Smooth muscle cell of the brain vasculature (primary cell): ENCODE results near the gene LHCGR.
A peak's percentile ranks its signal among the peaks of the same experiment; 100 is the strongest.
"Not testable (repeated sequence)": the region's sequence is repeated elsewhere in the genome, so short reads cannot be mapped to it uniquely, and the experiment has no call there.

Experiments
- DNase-seq: peaks from one replicate; pipeline ENCODE4 v3.0.0-alpha.2; 2012; ENCODE audit warnings: low read depth, low spot score

Gene LHCGR

DNA sequence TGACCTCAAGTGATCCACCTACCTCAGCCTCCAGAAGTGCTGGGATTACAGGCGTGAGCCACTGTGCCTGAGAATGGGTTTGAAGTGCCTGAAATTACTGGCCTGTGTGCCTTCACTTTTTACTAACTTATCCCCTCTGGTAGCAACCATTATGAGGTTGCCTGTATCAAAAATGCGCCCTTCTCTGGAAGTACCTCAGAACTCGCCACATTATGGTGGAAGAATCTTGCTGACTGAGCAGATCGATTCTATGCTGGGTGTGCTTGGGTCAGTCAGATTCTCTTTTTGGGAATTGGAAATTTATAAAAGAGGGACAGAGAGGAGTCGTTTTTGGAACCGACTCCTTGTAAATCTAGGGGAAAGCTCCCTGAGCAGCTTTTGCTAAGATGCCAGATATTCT is 8.2 kb downstream of the LHCGR start:
- no peak for DNase-seq

DNA sequence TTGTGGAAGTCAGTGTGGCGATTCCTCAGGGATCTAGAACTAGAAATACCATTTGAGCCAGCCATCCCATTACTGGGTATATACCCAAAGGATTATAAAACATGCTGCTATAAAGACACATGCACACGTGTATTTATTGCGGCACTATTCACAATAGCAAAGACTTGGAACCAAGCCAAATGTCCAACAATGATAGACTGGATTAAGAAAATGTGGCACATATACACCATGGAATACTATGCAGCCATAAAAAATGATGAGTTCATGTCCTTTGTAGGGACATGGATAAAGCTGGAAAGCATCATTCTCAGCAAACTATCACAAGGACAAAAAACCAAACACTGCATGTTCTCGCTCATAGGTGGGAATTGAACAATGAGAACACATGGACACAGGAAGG is 16.3 kb downstream of the LHCGR start:
- not testable (repeated sequence) for DNase-seq

DNA sequence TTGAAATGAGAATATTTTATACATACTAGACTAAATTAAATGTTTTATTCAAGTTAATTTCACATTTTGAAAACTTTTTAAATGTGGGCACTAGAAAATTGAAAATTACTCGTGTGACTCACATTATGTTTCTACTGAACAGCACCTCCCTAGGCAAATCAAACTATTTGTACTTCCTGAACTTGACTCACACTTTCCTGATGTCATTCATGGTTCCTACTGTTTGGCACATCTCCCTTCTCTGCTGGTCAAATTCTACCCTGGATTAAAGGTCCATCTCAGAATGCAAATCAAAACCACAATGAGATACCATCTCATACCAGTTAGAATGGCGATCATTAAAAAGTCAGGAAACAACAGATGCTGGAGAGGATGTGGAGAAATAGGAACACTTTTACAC is 16.7 kb downstream of the LHCGR start:
- DNase-seq, result no peak

DNA sequence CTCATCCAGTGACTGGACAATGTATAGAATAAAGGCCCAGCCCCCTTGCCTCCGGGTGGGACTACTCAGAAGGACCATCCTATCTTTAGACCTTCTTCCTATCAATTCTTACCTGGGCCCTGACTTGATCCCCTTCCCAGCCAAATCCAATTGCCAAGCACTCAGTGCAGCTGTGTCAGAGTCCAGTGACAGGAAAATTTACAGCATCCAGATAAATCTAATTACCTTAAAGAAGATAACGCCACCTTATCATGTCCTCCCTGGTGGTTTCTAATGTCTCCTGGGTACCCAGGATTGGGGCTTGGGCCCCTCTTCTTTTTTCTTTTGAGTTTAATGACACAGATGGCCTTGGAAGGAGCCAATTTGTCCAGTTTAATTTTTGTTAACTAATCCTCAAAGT is 19.3 kb downstream of the LHCGR start:
- DNase-seq, result no peak

DNA sequence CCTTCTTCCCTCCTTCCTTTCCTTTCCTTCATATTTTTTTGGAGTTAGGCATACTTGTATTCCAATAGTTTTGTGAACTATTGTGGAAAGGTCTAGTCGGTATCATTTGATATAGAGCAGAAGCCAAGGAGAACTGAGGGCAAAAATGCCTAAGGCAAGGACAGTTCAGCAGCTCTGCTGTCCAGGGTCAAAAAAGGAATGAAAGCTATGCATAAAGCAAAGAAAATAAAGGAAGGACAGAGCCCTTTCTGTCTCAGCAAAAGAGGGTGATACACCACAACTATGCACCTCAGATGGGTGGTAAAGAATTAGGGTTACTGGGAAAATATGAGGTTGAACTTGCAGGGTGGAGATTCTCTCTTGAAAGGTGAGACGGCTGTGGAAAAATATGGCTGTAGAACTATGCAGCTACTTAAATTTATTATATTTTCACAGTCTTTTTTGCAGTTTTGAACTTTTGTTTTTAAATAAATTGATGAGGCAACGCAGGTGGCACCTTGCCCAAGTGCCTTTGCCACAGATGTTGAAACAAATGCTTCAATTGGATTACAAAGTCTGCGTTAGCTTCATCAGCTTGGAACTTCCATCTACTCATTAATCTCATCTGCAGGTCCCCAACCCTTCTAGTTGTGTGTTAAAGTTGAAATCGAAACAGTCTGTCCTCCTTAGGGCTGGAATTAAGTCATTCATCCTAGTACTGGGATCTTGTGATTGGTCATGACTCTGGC is 20.8 kb downstream of the LHCGR start:
- no peak for DNase-seq

DNA sequence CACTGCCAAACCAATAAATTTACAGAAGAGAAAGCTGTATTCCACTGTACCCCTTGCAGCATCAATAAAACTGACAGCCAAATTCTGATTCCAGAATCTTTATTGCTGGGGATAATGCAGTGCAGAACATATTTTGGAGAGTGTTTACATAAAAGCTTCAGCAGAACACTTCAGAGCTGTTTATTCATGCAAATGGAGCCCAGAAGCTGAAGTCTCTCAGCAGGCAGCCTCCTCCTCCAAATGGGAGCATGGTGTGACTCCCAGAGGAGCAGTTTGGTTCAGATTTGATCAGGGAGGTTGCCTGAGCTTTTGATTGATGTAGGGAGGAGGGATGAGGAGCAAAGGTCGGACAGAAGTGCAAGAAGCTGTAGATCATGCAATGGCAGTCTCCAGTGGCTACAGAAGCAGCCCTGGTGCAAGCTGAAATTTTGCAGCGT is 22.4 kb downstream of the LHCGR start:
- no peak for DNase-seq

DNA sequence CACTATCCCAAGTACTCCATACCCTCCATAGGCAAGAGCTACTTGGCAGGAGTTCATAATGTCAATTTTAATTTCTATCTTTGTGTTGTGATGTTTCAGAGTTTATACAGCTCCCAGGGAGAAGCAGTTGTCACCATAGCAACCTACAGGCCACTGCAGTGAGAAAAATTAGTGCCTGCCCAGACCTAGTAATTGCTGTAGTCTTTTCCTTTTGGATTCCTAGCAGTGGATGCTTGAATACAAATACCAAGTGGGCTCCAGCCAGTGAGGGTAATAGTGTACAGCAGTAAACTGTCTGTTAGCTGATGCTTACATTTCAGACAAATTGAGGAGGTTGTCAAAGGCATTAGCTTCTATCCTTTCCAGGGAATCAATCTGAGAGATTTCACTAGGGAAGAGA is 26.7 kb downstream of the LHCGR start:
- DNase-seq, result no peak

DNA sequence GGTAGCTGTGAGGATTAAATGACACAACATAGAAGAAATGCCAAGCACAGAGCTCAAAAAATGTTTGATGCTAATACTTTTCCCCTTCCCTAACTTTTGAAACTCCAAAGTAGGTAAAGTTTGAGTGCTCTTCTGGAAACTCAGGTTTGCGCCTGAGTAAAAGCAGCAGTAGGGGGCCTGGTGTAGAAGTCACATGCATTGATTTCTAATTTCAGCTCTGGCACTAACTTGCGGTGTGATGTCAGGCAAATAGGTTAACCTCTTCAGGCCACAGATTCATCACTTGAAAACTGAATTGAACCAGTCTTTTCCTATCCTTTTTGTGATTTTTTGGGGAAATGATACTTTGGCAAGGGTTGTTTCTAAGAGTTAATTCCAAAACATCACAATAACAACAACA is 27.2 kb downstream of the LHCGR start:
- no peak for DNase-seq

DNA sequence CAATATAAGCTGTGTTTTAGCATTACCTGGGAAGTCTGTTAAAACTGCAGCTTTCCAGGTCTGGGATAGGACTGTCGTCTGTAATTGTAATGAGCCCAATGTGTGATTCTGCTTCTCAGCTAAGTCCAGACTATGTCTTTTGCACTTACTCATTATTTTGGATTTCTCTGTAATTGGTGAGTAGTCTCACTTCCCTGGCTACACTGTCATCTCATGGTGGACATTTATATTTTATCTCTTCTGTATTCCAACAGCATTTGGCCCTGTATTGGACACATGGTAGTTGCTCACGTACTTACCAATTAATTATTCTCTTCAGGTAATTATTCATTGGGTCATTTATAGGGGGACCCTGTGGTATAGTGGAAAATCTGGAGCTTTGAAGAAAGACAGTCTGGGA is 28.0 kb downstream of the LHCGR start:
- DNase-seq, result no peak

DNA sequence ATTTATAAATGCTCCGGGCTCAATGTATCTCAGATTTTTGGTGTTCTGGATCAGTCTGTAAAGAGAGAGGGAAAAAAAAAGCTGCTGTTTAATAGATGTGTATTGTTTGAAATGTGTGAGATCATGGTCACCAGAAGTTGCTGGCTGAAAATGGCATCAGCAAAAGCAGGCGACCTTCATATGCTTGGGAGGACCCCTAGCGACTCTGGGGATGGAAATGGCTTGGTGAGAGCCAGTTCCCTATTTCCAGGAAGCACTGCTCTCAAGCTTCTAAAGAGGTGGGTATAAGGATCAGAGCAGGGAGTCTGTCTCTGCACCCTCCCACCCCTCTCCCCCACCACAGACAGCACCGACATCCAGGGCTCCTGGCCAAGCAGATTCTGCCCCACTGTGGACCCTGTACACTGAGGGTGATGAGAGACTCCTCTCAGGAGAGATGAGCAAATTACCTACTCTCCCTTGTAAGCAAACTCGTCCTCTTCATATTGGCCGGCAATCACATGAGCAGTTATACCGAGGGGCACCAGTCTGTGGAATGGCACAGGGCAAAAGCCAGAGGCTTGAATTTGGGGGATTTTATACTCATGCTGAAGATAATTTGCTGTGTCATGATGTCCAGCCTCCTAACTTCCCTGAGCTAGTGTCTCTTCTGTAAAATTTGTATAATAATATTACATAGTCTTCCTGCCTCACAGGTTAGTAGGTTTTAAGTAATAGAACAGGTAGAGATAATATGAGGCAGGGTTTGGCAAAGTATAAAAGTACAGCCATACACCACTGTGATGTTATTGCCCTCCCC is 29.6 kb downstream of the LHCGR start:
- DNase-seq, result no peak

DNA sequence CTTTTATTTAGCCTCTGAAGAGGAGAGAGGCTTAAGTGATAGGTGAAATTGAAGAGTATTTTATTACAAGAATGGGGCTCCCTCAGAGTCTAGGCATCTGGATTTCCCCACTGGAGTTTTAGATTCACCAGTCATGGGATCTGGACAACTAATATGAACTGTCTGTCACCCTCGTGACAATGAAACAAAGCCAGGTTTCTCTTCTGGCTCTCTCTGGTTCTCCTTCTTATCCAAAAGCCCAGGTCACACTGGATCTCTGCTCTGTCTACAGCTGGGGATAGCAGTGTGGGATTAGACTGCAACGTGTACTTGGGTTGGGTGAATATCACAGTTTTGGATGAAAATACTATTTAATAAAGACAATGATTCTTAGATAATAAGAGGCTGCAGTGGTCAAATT is 31.2 kb downstream of the LHCGR start:
- no peak for DNase-seq

DNA sequence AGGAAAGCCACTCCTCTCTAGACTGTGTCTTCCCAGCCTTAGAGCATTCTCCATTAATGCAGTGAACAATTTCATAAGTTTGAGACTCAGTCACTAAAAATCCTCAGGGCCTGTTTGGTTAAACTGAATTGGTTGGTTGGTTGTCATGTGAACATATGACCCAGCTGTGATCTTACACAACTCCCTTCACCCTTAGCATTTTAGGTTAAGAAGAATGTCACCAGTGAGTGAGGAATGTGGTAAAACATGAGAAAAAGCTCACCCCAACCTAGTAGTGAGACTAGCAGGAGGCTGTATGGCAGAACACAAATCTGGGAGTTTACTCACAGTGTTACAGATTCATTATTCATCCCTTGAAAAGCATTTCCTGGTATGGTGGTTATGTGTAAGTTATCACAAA is 32.4 kb downstream of the LHCGR start:
- no peak for DNase-seq

DNA sequence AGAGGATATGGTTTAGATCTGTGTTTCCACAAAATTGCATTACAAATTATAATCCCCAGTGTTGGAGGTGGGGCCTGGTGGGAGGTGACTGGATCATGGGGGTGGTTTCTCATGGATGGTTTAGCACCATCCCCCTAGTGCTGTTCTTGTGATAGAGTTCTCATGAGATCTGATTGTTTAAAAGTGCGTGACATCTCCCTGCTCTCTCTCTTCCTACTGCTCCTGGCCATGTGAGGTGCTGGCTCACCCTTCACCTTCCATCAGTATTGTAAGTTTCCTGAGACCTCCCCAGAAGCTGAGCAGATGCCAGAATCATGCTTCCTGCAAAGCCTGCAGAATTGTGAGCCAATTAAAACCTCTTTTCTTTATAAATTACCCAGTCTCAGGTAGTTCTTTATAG is 33.1 kb downstream of the LHCGR start:
- no peak for DNase-seq

DNA sequence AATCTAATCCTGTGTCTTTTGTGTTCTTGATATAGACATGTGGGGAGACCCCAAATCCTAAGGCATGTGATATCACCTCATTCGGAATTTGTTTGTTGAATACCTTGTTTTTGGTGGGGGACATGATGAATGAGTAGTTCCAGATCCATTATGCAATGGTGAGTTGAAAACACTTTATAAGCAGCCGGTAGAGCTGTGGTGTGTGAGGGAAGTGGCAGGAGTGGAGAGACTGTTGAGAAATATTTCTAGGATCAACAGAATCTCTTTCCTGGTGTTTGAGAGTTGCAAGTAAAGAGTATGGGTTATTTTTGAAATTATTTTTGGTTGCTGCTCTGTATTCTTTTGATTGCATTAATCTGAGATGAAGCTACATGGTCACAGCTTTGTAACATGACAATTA is 34.4 kb downstream of the LHCGR start:
- DNase-seq, result no peak

DNA sequence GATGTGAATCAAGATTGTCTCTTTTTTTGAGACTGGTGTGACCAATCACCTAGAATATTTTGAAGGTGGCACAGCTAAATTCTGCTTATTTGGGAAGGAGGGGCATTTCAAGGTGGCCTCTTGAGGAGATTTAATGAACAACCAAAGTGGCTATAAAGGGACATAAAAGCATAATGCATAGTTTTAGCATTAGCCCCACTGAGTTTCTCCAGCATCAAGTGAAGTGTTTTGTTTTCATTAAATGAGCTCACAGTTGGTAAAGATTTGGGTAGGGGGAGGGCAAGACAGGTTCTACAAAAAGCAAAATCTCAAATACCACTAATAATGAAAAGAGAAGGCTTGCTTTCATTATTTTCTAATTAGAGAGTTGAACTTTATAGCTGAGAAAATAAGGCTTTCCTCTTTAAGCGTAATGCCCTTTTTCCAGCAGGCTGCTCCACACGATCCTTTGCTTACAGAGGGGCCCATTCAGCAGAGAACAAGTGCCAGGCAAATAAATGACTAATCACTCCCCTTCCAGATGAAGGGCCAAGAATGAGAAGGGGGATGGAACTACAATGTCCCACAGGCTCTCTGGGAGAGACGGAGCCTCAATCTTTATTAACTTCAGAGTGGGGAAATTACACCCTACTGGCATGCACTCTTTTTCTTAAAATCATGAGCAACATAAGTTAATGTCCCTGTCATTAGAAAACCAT is 35.9 kb downstream of the LHCGR start:
- DNase-seq, result no peak

DNA sequence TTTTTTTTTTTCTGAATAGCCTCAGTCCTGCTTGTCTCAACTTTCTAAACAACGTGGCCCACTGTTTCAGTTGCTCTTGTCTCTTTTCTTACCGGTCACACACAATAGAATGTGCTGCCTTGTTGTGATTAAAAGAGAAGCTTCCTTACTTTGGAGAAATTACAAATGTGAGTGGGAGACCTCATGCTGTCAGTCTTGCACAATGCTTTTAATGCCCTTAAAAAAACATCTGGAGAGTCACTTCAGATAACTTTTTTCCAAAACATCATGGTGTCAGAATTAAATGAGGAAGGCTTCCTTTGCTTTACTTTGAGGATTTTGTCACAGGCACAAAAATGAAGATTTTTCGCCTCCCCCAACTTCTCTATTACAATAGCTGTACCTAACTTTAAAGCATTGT is 37.7 kb downstream of the LHCGR start:
- DNase-seq, result no peak

DNA sequence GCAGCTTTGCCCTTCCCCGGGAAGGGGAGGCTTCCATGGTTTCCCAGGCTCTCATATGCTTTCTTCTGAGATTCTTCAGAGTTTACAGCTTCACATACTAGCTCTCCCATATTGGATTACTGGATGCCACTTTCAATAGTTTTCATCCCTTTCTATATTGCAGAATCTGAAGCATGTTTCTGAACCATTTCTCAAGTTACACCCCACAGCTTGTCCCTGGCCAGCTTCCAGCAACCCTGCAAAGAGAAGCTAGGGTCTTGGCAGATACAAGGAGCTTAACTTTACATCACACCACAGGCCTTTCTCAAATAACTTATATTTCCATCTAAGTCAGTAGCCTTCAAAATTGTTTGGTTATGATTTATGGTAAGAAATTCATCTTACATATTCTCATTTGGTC is 39.6 kb downstream of the LHCGR start:
- peak; percentile 28 for DNase-seq

DNA sequence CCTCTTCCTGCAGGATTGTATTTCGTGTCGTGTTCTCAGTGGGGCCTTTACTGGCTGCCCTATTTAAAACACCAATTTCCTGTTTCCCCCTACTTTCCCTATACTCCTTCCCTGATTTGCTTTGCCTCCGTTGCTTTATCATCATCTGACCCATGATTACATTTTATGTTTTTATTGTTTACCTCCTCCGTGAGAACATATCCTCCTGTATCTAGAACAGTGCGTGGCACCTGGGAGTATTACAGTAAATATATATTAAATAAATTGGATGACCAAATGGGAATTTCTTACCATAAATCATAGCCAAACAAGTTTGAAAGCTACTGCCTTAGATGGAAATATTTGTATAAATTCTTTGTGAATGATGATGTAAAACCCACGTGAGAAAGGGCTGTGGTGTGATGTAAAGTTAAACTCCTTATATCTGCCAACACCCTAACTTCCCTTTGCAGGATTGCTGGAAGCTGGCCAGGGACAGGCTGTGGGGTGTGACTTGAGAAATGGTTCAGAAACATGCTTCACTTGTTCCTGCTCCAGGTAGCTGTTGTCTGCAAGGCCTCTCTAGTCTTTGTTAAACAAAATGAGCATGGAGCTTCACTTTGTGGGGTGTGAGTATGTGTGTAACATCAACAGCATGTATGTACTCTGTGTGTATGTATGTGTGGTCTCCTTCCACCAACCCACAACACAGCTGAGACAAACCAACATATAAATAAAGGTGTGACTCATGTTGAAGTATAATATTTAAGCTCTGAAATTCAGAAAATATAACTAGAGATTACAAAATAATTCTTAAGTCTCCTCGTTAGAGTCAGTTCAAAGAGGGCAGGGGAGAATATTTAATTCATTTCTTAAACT is 40.3 kb downstream of the LHCGR start:
- no peak for DNase-seq

DNA sequence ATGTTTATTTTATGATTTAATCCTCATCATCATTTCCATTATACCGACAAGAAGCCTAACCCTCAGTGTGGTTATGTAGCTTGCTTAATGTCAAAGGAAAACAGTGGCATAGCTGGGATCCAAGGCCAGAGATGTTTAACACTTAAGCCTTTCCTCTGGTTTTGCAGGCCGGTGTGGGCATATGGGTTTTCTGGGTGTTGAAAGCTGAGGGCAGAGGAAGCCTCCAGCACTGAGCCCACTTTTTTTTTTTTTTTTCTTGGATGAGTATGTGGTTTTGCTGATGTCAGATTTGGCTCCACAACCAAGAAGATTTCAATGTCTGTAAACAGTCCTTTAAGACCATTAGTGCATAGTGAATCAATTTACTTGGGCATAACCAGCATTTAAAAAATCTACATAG is 41.3 kb downstream of the LHCGR start:
- no peak for DNase-seq

DNA sequence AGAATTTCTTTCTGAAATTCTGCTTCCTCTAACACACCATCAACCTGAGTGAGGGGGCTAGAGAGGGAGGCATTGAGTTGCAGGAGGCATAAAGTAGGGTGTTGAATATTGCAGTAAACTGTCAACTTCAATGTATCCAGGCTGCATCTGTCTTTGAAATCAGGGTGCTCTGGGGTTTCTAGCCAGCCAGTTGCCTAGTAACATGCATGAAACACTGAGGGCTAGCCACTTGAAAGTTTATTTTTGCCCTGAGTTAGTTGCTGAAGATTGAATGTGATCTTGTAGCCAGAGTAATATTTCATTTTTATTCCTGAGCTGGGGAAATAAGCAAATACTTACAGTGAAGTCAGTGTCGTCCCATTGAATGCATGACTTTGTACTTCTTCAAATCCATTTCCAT is 41.9 kb downstream of the LHCGR start:
- DNase-seq, result no peak

DNA sequence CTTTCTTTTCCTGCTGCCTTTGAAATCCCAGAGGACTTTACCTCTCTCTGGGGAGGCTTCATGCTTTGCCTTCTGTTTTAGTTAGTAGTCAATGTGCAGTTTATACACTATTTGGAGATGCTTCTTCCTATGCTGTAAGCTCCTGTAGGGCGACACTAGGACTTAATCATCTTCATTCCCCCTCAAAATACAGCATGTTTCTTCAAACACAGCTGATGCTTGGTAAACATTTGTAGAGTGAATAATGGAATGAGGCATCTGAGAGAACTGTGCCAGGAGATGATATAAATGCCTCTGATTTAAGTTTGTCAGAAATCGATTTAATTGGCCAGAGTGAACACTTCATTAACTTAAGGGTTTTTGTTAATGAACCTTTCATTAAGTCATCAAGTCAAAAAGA is 43.4 kb downstream of the LHCGR start:
- no peak for DNase-seq

DNA sequence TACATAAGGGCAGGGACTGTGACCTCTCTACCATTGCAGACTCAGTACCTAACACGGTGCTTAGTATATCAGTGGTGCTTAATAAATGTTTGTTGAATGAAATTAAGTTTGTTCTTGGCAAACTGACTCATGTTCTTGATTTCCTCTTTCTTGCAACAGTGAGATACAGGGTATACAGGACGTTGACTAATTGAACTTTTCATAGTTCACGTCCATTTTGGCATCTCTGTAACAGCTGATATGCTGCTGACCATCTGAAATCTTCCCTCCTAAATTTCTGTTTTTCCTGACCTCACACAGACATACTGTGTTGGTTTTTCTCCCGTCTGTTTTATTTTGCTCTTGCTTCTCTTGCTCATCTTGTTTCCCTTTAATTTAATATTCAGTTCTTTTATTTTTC is 44.2 kb downstream of the LHCGR start:
- DNase-seq, result no peak
